Hepatocyte (in vitro differentiated cells): Measurements from ENCODE around the gene ANAPC16. TPM values are rescaled to one million over a fixed set of nuclear protein-coding genes. Genes with fewer than 3 reads are reported as not detected.
A peak's percentile ranks its signal among the peaks of the same experiment; 100 is the strongest.

ENCODE experiments used
- DNase-seq: peaks from one replicate; pipeline ENCODE4 v3.0.0-alpha.2; 2016; ENCODE audit warnings: low spot score
- H2AFZ ChIP-seq: fragments of 200-600 bp; sonication (generic); 2 replicates; pipeline ENCODE4 v1.6.0; 2016; ENCODE audit warnings: antibody characterized with exemption, mild to moderate bottlenecking
- H3K27ac ChIP-seq: fragments of 200-600 bp; sonication (generic); 2 replicates; pipeline ENCODE4 v1.5.1; 2016; ENCODE audit warnings: mild to moderate bottlenecking
- H3K27me3 ChIP-seq: fragments of 200-600 bp; sonication (generic); 2 replicates; pipeline ENCODE4 v1.6.1; 2016
- H3K36me3 ChIP-seq: fragments of 200-600 bp; sonication (generic); replicated peaks from 2 replicates; pipeline ENCODE4 v1.5.1; 2016; ENCODE audit warnings: low read depth; ENCODE audit not compliant: insufficient read depth
- H3K4me1 ChIP-seq: fragments of 200-600 bp; sonication (generic); 2 replicates; pipeline ENCODE4 v1.5.1; 2016; ENCODE audit warnings: mild to moderate bottlenecking, moderate library complexity; ENCODE audit not compliant: insufficient read depth
- H3K4me2 ChIP-seq: fragments of 200-600 bp; sonication (generic); 2 replicates; pipeline ENCODE4 v1.6.0; 2016
- H3K4me3 ChIP-seq: fragments of 200-600 bp; sonication (generic); 2 replicates; pipeline ENCODE4 v1.5.1; 2016; ENCODE audit warnings: mild to moderate bottlenecking
- H3K79me2 ChIP-seq: fragments of 200-600 bp; sonication (generic); 2 replicates; pipeline ENCODE4 v1.6.0; 2017; ENCODE audit warnings: mild to moderate bottlenecking
- H3K9me2 ChIP-seq: fragments of 200-600 bp; sonication (generic); replicated peaks from 2 replicates; pipeline ENCODE4 v1.6.0; 2017; ENCODE audit warnings: mild to moderate bottlenecking; ENCODE audit not compliant: insufficient read depth
- H3K9me3 ChIP-seq: fragments of 200-600 bp; sonication (generic); 2 replicates; pipeline ENCODE4 v1.5.1; 2016; ENCODE audit warnings: low read depth, mild to moderate bottlenecking
- H4K20me1 ChIP-seq: fragments of 200-600 bp; sonication (generic); 2 replicates; pipeline ENCODE4 v1.6.0; 2016; ENCODE audit warnings: mild to moderate bottlenecking; ENCODE audit not compliant: insufficient read depth, poor library complexity, severe bottlenecking
- EZH2 ChIP-seq: fragments of 200-600 bp; sonication (generic); IDR thresholded peaks from 2 replicates; pipeline ENCODE4 v1.6.1; 2016; ENCODE audit warnings: antibody characterized with exemption, mild to moderate bottlenecking, borderline replicate concordance
- EZH2phosphoT487 ChIP-seq: fragments of 200-600 bp; sonication (generic); IDR thresholded peaks from one replicate; pipeline ENCODE4 v1.6.1; 2018; ENCODE audit warnings: antibody characterized with exemption, mild to moderate bottlenecking, low read depth, moderate library complexity; ENCODE audit not compliant: unreplicated experiment, severe bottlenecking
- WGBS: methylation state at CpG from one replicate; pipeline ENCODE4 v1.1.6; 2016; ENCODE audit warnings: low lambda C conversion rate; ENCODE audit errors: missing lambda C conversion rate; 5-methylcytosine and 5-hydroxymethylcytosine counted together
- polyA plus RNA-seq: library from polyadenylated mRNA; unstranded; fragments of >200 nt; fragmentation: Nextera tagmentation; extraction: Ambion mirVana; gene quantifications from 2 replicates; pipeline ENCODE4 v1.2.1, GENCODE V29; 2016
- total RNA-seq: library from RNA; depleted of rRNA; stranded (reverse); fragments of >200 nt; gene quantifications from 2 replicates; pipeline ENCODE4 v1.2.3, GENCODE V29; 2014
- TF ChIP-seq, protein P1 (sequence below): fragments of 200-600 bp; sonication (generic); IDR thresholded peaks from 2 replicates; pipeline ENCODE4 v1.5.1; 2016; ENCODE audit warnings: antibody characterized with exemption, mild to moderate bottlenecking; ENCODE audit not compliant: poor library complexity

ANAPC16 gene
- total and polyA plus RNA-seq, 2 experiments from 2014 or later, result 109 to 118 TPM

DNA sequence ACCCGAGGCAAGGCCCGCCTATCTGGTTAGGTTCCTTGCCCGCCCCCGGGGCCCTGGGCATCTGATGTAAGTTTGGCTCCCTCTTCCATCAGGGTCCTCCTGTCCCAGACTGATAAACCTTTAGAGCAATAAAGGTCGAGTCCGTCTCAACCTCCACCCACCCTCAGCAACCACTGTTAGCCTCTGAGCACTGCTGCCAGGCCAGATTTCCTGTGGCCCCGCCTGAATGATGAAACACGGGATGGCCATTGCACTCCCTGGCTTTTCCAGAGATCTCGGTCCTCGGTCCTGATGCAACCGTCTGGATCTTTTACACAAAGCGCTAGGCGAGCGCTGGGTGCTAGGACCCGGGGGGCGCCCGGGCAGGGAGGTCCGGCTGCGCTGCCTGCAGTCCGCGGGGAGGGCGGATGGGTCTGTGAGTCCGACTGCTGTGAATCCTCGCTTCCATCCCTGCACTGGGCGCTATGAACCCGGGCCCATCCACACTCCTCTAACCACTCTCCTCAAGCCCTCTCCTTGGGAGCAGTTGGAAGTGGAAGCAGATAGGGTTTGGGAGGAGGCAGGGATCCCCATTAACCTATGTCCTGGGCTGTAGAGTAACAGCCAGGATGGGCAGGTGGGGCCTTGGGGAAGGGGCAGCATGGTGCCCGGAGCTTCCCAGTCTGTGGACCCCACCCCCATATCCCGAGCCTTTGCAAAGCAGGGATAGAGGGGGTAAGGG lies 57.0 kb downstream of the ANAPC16 start:
- Histone ChIP-seq H3K27me3 (no peaks in the 10 kb centered on the region), H3K4me1 (peaks cover 36% of the 10 kb centered on the region), H3K4me3 (peak overlapping the region; percentile 28), H2AFZ (peak overlapping the region; percentile 16), H3K27ac (peak overlapping the region; percentile 94), H3K4me2 (peak overlapping the region; percentile 84), H4K20me1 (peaks cover 23% of the 10 kb centered on the region), H3K9me2 (no peaks in the 10 kb centered on the region), H3K79me2 (peaks cover 24% of the 10 kb centered on the region), H3K9me3 (no peaks in the 10 kb centered on the region), H3K36me3 (peaks cover 3% of the 10 kb centered on the region)
- peak; percentile 96 for DNase-seq
- TF ChIP-seq, protein P1, sequence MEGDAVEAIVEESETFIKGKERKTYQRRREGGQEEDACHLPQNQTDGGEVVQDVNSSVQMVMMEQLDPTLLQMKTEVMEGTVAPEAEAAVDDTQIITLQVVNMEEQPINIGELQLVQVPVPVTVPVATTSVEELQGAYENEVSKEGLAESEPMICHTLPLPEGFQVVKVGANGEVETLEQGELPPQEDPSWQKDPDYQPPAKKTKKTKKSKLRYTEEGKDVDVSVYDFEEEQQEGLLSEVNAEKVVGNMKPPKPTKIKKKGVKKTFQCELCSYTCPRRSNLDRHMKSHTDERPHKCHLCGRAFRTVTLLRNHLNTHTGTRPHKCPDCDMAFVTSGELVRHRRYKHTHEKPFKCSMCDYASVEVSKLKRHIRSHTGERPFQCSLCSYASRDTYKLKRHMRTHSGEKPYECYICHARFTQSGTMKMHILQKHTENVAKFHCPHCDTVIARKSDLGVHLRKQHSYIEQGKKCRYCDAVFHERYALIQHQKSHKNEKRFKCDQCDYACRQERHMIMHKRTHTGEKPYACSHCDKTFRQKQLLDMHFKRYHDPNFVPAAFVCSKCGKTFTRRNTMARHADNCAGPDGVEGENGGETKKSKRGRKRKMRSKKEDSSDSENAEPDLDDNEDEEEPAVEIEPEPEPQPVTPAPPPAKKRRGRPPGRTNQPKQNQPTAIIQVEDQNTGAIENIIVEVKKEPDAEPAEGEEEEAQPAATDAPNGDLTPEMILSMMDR, result no peak
- TF ChIP-seq EZH2phosphoT487, result no peak
- WGBS, result 1% methylated on average over 28 of the region's 28 CpGs

DNA sequence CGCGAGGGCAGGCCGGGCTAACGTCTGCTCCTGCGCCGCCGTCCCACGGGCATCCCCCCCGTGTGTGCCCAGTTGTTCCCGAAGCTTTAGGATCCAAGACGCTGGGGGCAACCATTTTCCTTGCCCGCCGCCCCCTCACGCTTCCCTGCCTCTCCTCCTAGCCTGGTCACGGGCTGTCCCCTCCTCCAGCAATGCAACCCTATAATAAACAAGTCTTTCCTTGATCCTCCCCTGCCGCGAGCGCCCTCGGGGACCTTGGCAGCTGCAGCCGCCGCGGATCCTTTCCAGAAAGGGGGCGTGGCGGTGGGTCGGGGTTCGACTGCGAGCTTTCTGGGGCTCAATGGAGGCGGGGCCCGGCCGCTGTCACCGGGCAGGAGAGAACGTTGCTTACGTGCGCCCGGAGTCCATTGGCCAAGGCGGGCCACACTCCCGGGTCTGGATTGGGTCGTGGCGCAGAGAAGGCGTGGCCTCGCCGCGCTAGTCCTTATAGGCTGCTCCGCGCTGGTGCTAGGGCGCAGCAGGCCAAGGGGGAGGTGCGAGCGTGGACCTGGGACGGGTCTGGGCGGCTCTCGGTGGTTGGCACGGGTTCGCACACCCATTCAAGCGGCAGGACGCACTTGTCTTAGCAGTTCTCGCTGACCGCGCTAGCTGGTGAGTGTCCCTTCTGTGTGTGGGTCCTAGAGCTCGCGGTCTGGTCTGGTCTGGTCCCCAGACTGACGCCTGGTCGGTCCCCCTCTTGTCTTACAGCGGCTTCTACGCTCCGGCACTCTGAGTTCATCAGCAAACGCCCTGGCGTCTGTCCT lies 57.8 kb downstream of the ANAPC16 start, which contains the start of gene DDIT4:
Gene DDIT4 (plus strand): TSS at position 515 of the 803 bp plus-strand sequence. CDS start 293 bp downstream, outside the sequence.
- Histone ChIP-seq H3K4me3 (peak within 1 kb of the TSS; percentile 78), H3K27ac (peak within 1 kb of the TSS; percentile 94), H4K20me1 (peaks cover 23% of the 10 kb centered on the region), H3K4me1 (peaks cover 36% of the 10 kb centered on the region), H3K79me2 (peaks cover 24% of the 10 kb centered on the region), H3K9me3 (no peaks in the 10 kb centered on the region), H3K9me2 (no peaks in the 10 kb centered on the region), H3K4me2 (peak within 1 kb of the TSS; percentile 92), H3K27me3 (no peaks in the 10 kb centered on the region), H3K36me3 (peaks cover 3% of the 10 kb centered on the region), H2AFZ (peak within 1 kb of the TSS; percentile 16)
- TF ChIP-seq EZH2phosphoT487 (no peak), EZH2 (no peak)
- TF ChIP-seq, protein P1, result no peak
- peak; percentile 100 for DNase-seq
- WGBS, result 0% methylated on average over 64 of the region's 67 CpGs

DNA sequence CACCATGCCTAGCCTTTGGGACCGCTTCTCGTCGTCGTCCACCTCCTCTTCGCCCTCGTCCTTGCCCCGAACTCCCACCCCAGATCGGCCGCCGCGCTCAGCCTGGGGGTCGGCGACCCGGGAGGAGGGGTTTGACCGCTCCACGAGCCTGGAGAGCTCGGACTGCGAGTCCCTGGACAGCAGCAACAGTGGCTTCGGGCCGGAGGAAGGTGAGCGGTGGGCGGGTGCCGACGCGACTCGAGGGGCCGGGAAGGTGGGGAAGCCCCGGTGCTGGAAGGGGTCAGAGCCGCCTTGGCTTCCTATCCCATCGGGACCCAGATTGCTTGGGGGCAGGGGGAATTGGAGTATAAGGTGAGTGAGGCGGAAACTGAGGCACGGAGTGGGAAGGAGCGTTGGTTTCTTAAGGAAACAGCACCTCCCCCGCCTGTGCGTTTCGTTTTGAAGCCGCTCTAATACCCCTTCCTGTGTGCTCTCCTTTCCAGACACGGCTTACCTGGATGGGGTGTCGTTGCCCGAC lies 58.5 kb downstream of the ANAPC16 start:
- no peak overlapping the region for H2AFZ ChIP-seq
- no peak for TF ChIP-seq EZH2phosphoT487
- TF ChIP-seq EZH2, result no peak
- TF ChIP-seq, protein P1, result no peak
- peaks cover 23% of the 10 kb centered on the region for H4K20me1 ChIP-seq
- H3K4me2 ChIP-seq, result peak overlapping the region; percentile 92
- peaks cover 36% of the 10 kb centered on the region for H3K4me1 ChIP-seq
- H3K36me3 ChIP-seq, result peaks cover 3% of the 10 kb centered on the region
- H3K79me2 ChIP-seq, result peaks cover 24% of the 10 kb centered on the region
- no peak for DNase-seq
- H3K27me3 ChIP-seq, result no peaks in the 10 kb centered on the region
- H3K9me3 ChIP-seq, result no peaks in the 10 kb centered on the region
- WGBS, result under 1% methylated on average over 40 of the region's 40 CpGs
- H3K4me3 ChIP-seq, result peak overlapping the region; percentile 78
- H3K9me2 ChIP-seq, result no peaks in the 10 kb centered on the region
- peak overlapping the region; percentile 91 for H3K27ac ChIP-seq
